Mesendoderm (in vitro differentiated cells): ENCODE measurements around the gene NOSIP.

Source experiments
- DNase-seq: peaks from one replicate; pipeline ENCODE4 v3.0.0; 2013
- H2AK5ac ChIP-seq: 2 replicates; pipeline ENCODE4 v1.6.1; 2013; ENCODE audit warnings: low read length, inconsistent platforms
- H2BK120ac ChIP-seq: 2 replicates; pipeline ENCODE4 v1.6.1; 2013; ENCODE audit warnings: low read depth, mild to moderate bottlenecking, low read length, moderate library complexity, mixed read lengths
- H2BK15ac ChIP-seq: replicated peaks from 2 replicates; pipeline ENCODE4 v1.6.1; 2013; ENCODE audit warnings: low read depth, mild to moderate bottlenecking, moderate library complexity
- H2BK5ac ChIP-seq: 2 replicates; pipeline ENCODE4 v1.6.1; 2013; ENCODE audit warnings: low read length, inconsistent platforms
- H3K18ac ChIP-seq: 2 replicates; pipeline ENCODE4 v1.6.1; 2013; ENCODE audit warnings: mild to moderate bottlenecking, low read length, mixed read lengths
- H3K23ac ChIP-seq: one replicate; pipeline ENCODE4 v1.6.1; 2013; ENCODE audit warnings: low read length
- H3K27ac ChIP-seq: 2 replicates; pipeline ENCODE4 v1.5.1; 2013; ENCODE audit warnings: low read depth, mild to moderate bottlenecking, inconsistent platforms, low read length, moderate library complexity
- H3K27me3 ChIP-seq: 2 replicates; pipeline ENCODE4 v1.6.1; 2013; ENCODE audit warnings: low read length, control low read depth, mild to moderate bottlenecking, inconsistent platforms; ENCODE audit not compliant: insufficient read depth, poor library complexity
- H3K36me3 ChIP-seq: 2 replicates; pipeline ENCODE4 v1.6.1; 2013; ENCODE audit warnings: low read length, inconsistent platforms; ENCODE audit not compliant: control insufficient read depth, insufficient read depth
- H3K4ac ChIP-seq: one replicate; pipeline ENCODE4 v1.6.1; 2013; ENCODE audit warnings: low read depth, mild to moderate bottlenecking, low read length, moderate library complexity
- H3K4me1 ChIP-seq: 2 replicates; pipeline ENCODE4 v1.6.1; 2013; ENCODE audit warnings: low read depth, low read length, inconsistent platforms; ENCODE audit not compliant: control insufficient read depth
- H3K4me2 ChIP-seq: 2 replicates; pipeline ENCODE4 v1.6.1; 2013; ENCODE audit warnings: low read length
- H3K4me3 ChIP-seq: 2 replicates; pipeline ENCODE4 v1.5.1; 2013; ENCODE audit warnings: mild to moderate bottlenecking, low read length
- H3K56ac ChIP-seq: one replicate; pipeline ENCODE4 v1.6.1; 2013; ENCODE audit warnings: low read length
- H3K79me1 ChIP-seq: 2 replicates; pipeline ENCODE4 v1.6.1; 2013; ENCODE audit warnings: low read length, inconsistent platforms
- H3K79me2 ChIP-seq: 2 replicates; pipeline ENCODE4 v1.6.1; 2013; ENCODE audit warnings: mild to moderate bottlenecking, low read length; ENCODE audit not compliant: control insufficient read depth, insufficient read depth
- H3K9ac ChIP-seq: 2 replicates; pipeline ENCODE4 v1.6.1; 2013; ENCODE audit warnings: low read length, inconsistent platforms
- H4K5ac ChIP-seq: one replicate; pipeline ENCODE4 v1.6.1; 2013; ENCODE audit warnings: low read length
- H4K8ac ChIP-seq: one replicate; pipeline ENCODE4 v1.6.1; 2013; ENCODE audit warnings: low read depth, mild to moderate bottlenecking, control low read depth, low read length, moderate library complexity
- WGBS: extraction: QIAGEN DNeasy Blood & Tissue Kit; methylation state at CpG from one replicate; pipeline ENCODE4 v1.1.7; 2013; ENCODE audit warnings: low lambda C conversion rate, missing lambda C conversion rate; ENCODE audit not compliant: insufficient coverage; ENCODE audit errors: extremely low coverage; 5-methylcytosine and 5-hydroxymethylcytosine counted together

Gene NOSIP

GRCh38 chr19:49536921-49537462 is 43.4 kb downstream of the NOSIP start:
- no peak overlapping the region for H3K18ac ChIP-seq
- no peak overlapping the region for H4K8ac ChIP-seq
- H2BK120ac ChIP-seq = no peak overlapping the region
- H3K23ac ChIP-seq = no peak overlapping the region
- no CpG with 5 or more reads among the region's 22 CpGs for WGBS
- no peaks in the 10 kb centered on the region for H3K79me2 ChIP-seq
- no peak overlapping the region for H4K5ac ChIP-seq
- H3K4ac ChIP-seq = no peak overlapping the region
- no peak overlapping the region for H3K9ac ChIP-seq
- H3K4me1 ChIP-seq = no peaks in the 10 kb centered on the region
- no peak overlapping the region for H3K56ac ChIP-seq
- H3K4me3 ChIP-seq = no peak overlapping the region
- H3K27ac ChIP-seq = no peak overlapping the region
- H2BK5ac ChIP-seq = no peak overlapping the region
- no peak for DNase-seq
- no peaks in the 10 kb centered on the region for H3K27me3 ChIP-seq
- H2AK5ac ChIP-seq = no peak overlapping the region
- H3K36me3 ChIP-seq = no peaks in the 10 kb centered on the region
- H3K79me1 ChIP-seq = no peaks in the 10 kb centered on the region
- H3K4me2 ChIP-seq = no peak overlapping the region
- H2BK15ac ChIP-seq = no peak overlapping the region

DNA sequence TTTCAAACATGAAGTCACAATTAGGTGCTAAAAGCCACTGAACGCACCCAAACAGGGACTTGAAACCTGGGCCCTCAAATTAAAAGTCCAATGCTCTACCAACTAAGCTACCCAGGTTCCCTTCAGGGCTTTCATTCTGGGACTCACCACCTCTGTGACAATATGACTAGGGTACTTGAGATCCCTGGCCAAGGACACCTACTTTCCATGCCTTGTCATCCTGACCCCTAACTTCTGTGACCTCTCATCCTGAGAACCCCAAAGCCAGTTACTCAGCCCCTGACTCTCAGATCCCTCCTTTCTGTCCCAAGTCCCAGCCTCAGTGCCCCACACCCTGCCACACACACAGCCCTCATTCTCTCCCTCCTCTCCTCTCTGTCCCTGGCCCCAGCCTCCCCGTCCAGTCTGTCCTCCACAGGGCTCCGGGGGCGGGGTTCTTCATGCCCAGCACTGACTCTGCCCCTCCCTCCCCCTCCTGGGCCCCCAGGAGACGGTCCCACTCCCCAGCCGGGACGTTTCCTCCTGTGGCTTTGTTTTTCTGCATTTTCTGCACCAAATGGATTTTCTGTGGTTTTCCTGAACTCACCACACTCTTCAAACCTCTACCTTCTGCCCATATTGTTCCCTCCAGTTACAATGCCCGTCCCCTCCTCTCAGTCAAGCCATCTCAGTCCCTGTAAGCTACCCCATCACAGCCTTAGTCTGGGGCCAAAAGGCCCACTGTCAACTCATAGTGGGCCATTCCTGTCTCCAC is 45.5 kb downstream of the NOSIP start:
- no peak overlapping the region for H3K4me3 ChIP-seq
- no peaks in the 10 kb centered on the region for H3K79me2 ChIP-seq
- H2BK5ac ChIP-seq = no peak overlapping the region
- WGBS = no CpG with 5 or more reads among the region's 8 CpGs
- H3K27me3 ChIP-seq = no peaks in the 10 kb centered on the region
- H2AK5ac ChIP-seq = no peak overlapping the region
- no peak overlapping the region for H2BK120ac ChIP-seq
- no peak overlapping the region for H3K23ac ChIP-seq
- peak overlapping the region; percentile 67 for H3K9ac ChIP-seq
- no peak overlapping the region for H3K27ac ChIP-seq
- H4K5ac ChIP-seq = no peak overlapping the region
- H3K4ac ChIP-seq = no peak overlapping the region
- no peak overlapping the region for H4K8ac ChIP-seq
- no peaks in the 10 kb centered on the region for H3K4me1 ChIP-seq
- H3K56ac ChIP-seq = no peak overlapping the region
- H3K18ac ChIP-seq = no peak overlapping the region
- no peak for DNase-seq
- H3K79me1 ChIP-seq = no peaks in the 10 kb centered on the region
- no peak overlapping the region for H2BK15ac ChIP-seq
- H3K4me2 ChIP-seq = peak overlapping the region; percentile 88
- no peaks in the 10 kb centered on the region for H3K36me3 ChIP-seq

DNA sequence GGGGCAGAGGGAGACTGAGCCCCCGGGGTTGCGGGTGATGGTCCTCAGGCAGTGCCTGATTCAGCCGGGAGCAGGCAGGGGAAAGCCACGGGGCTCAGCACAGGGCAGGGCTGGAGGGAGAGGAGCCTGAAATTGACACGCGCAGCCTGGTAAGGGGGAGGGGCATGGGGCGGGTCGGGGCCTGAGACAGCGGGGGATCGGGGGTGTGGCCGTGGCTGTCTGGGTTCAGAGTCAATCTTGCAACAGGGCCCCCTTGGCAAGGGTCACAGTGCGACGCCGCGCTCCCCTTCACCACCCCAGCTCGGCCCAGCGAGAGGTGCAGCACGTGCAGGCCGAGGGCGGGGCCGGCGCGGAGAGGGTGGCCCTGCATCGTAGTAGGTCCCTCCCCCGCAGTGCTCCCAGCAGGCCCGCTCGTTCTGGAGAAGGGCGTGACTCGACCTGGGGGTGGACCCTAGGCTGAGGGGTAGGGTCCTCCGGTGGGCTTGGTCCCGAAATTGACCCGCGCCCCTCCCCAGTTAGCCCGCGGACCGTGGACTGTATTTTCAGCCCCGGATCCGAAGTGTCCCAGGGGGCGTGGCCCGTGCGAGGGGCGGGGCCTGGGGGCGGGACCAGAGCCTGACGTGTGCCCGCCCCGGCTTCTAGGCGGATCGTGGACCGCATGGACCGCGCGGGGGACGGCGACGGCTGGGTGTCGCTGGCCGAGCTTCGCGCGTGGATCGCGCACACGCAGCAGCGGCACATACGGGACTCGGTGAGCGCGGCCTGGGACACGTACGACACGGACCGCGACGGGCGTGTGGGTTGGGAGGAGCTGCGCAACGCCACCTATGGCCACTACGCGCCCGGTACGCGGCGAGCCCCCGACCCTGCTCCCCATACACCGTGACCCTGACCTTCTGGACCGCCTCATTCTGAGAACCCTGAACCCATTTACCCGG is 46.5 kb downstream of the NOSIP start:
- H3K56ac ChIP-seq = peak overlapping the region; percentile 80
- H2BK120ac ChIP-seq = no peak overlapping the region
- H3K4me1 ChIP-seq = no peaks in the 10 kb centered on the region
- H2BK15ac ChIP-seq = no peak overlapping the region
- H3K79me2 ChIP-seq = no peaks in the 10 kb centered on the region
- H3K27me3 ChIP-seq = no peaks in the 10 kb centered on the region
- peak overlapping the region; percentile 98 for H3K4me2 ChIP-seq
- H4K8ac ChIP-seq = no peak overlapping the region
- H3K36me3 ChIP-seq = no peaks in the 10 kb centered on the region
- H3K18ac ChIP-seq = no peak overlapping the region
- H3K9ac ChIP-seq = peak overlapping the region; percentile 67
- no peaks in the 10 kb centered on the region for H3K79me1 ChIP-seq
- H3K27ac ChIP-seq = no peak overlapping the region
- no peak overlapping the region for H3K4ac ChIP-seq
- WGBS = no CpG with 5 or more reads among the region's 87 CpGs
- peak overlapping the region; percentile 72 for H3K4me3 ChIP-seq
- H3K23ac ChIP-seq = no peak overlapping the region
- no peak overlapping the region for H4K5ac ChIP-seq
- H2AK5ac ChIP-seq = no peak overlapping the region
- H2BK5ac ChIP-seq = no peak overlapping the region
- peak; percentile 75 for DNase-seq

DNA sequence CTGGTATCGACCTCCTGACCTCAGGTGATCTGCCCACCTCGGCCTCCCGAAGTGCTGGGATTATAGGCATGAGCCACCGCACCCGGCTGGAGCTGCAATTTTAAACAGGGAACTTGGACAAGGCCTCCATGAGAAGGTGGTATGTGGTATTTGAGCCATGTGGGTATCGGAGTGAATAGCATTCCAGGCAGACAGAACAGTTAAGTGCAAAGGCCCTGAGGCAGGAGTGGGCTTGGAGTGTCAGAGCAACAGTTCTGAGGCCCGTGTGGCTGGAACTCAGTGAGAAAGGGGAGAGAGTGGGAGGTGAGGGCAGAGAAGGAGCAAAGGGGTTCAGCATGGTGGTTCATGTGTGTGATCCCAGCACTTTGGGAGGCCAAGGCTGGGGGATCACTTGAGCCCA is 49.6 kb downstream of the NOSIP start:
- Histone ChIP-seq H3K79me2 (no peaks in the 10 kb centered on the region), H3K18ac (no peak overlapping the region), H3K79me1 (no peaks in the 10 kb centered on the region), H4K8ac (no peak overlapping the region), H3K27ac (no peak overlapping the region), H3K4me3 (no peak overlapping the region), H3K4ac (no peak overlapping the region), H2BK15ac (no peak overlapping the region), H3K56ac (no peak overlapping the region), H3K36me3 (no peaks in the 10 kb centered on the region), H2BK120ac (no peak overlapping the region), H2BK5ac (no peak overlapping the region), H3K4me2 (no peak overlapping the region), H2AK5ac (no peak overlapping the region), H3K27me3 (no peaks in the 10 kb centered on the region), H3K23ac (no peak overlapping the region), H3K9ac (no peak overlapping the region), H3K4me1 (no peaks in the 10 kb centered on the region), H4K5ac (no peak overlapping the region)
- no peak for DNase-seq
- no CpG with 5 or more reads among the region's 7 CpGs for WGBS

DNA sequence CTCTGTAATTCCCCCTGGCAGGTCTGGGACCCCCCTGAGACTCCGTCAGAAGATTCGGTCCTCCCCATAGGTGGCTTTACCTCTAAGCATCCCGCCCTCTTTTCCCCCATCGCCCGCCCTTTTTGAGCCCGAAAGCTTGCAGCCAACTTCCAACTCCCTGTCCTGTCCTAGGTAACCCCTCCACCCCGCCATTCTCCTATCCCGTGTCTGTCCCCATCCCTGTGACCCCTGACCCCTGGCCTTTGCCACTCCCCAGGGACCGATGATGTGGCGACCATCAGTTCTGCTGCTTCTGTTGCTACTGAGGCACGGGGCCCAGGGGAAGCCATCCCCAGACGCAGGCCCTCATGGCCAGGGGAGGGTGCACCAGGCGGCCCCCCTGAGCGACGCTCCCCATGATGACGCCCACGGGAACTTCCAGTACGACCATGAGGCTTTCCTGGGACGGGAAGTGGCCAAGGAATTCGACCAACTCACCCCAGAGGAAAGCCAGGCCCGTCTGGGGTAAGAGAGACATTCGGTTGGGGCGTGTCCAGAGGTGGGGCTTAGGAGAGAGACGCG is 52.1 kb downstream of the NOSIP start:
- WGBS = no CpG with 5 or more reads among the region's 25 CpGs

More for the DNA sequence above, 52.1 kb downstream of the NOSIP start:
- H3K4me2 ChIP-seq = peak overlapping the region; percentile 65
- no peak overlapping the region for H2BK5ac ChIP-seq
- H3K79me1 ChIP-seq = no peaks in the 10 kb centered on the region
- no peak overlapping the region for H3K18ac ChIP-seq
- H3K4me3 ChIP-seq = peak overlapping the region; percentile 2
- no peak overlapping the region for H4K5ac ChIP-seq
- H2BK15ac ChIP-seq = no peak overlapping the region
- H3K27ac ChIP-seq = no peak overlapping the region
- no peaks in the 10 kb centered on the region for H3K79me2 ChIP-seq
- H3K23ac ChIP-seq = no peak overlapping the region
- no peak overlapping the region for H2BK120ac ChIP-seq
- H2AK5ac ChIP-seq = no peak overlapping the region
- no peaks in the 10 kb centered on the region for H3K36me3 ChIP-seq
- no peak overlapping the region for H4K8ac ChIP-seq
- H3K4me1 ChIP-seq = no peaks in the 10 kb centered on the region
- H3K56ac ChIP-seq = peak overlapping the region; percentile 68
- H3K9ac ChIP-seq = peak overlapping the region; percentile 52
- no peaks in the 10 kb centered on the region for H3K27me3 ChIP-seq
- no peak overlapping the region for H3K4ac ChIP-seq
- DNase-seq = peak; percentile 31
